ENCODE measurements around the gene ARNT2.
"Not testable (repeated sequence)": the region's sequence is repeated elsewhere in the genome, so short reads cannot be mapped to it uniquely, and the experiment has no call there.

The ARNT2 gene

DNA sequence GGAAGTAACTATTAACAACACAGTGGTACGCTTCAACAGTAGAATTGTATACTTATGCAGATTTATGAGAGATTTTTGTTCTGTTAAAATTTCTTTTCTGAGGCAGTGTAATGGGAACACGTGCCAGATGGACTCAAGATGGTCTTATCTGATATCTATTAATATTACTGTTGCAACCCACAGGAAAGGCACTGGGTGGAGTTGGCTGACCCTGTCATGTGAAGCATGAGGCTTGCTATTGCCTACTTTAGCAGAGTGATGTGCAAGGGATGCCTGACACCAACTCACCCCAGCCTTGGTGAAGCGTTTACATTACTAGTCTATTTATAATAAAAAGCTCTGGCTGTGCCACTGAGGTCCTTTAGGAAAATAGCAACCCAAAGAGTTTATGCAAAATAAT lies 19.8 kb upstream of the ARNT2 start:
- no peak for FAIRE-seq
- TF ChIP-seq POLR2A (IDR thresholded peaks at IDR 0.05; ENCODE audit: low read depth, low read length) (no peak), SPI1 (IDR thresholded peaks at IDR 0.05; ENCODE audit: low read depth, low read length) (no peak), POLR2AphosphoS5 (IDR thresholded peaks at IDR 0.05; ENCODE audit: low read depth, low read length) (no peak), TAF1 (IDR thresholded peaks at IDR 0.05; ENCODE audit: low read depth, low read length) (no peak), POU2F2 (IDR thresholded peaks at IDR 0.05; ENCODE audit: low read depth, low read length) (no peak), PAX5 (IDR thresholded peaks at IDR 0.05; ENCODE audit: insufficient read depth, low read length, severe bottlenecking) (no peak)
- no peak for DNase-seq (ENCODE audit: insufficient read length, low spot score)

DNA sequence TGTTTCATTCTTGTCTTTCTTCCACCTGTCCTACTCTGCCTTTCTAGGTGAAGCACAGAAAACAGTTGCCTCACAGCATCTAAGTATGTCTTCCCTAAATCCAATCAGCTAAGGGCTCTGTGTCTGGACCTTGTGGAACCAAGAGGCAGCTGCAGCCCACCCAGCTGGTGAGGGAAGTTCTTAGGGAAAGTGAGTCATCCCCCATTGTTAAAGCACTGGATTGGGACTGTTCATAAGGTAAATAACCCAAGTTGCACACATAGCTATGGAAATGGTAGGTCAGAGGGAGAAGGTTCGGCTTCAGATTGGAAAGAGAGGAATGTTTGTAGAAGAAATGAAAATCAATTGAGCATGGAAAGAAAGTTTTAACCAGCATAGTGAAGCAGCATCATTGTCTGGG lies 18.0 kb upstream of the ARNT2 start:
- DNase-seq (ENCODE audit: insufficient read length, low spot score): no peak
- TF ChIP-seq TAF1 (IDR thresholded peaks at IDR 0.05; ENCODE audit: low read depth, low read length): no peak
- no peak for TF ChIP-seq POLR2AphosphoS5 (IDR thresholded peaks at IDR 0.05; ENCODE audit: low read depth, low read length)
- TF ChIP-seq POLR2A (IDR thresholded peaks at IDR 0.05; ENCODE audit: low read depth, low read length): no peak
- no peak for TF ChIP-seq POU2F2 (IDR thresholded peaks at IDR 0.05; ENCODE audit: low read depth, low read length)
- TF ChIP-seq SPI1 (IDR thresholded peaks at IDR 0.05; ENCODE audit: low read depth, low read length): no peak
- TF ChIP-seq PAX5 (IDR thresholded peaks at IDR 0.05; ENCODE audit: insufficient read depth, low read length, severe bottlenecking): no peak
- FAIRE-seq: no peak

DNA sequence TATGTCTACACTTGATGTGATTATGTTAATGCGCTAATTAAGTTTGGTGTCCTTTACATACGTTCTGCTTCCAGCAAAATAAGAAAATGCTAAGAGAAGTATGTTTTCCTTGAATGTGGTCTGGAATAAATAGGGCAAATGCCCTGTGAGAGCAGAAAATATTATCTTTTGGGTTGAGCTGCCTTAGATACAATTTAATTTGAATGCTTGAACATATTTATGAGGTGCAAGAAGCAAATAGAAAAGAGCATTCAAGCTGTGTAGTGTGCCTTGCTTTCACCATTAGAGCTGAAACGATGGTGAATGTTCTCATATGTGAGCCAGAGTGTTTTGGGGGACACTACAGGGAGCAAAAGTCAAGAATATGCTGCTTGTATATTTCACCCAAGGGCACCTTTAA lies 15.9 kb upstream of the ARNT2 start:
- DNase-seq (ENCODE audit: insufficient read length, low spot score) (no peak), FAIRE-seq (no peak)
- TF ChIP-seq POU2F2 (IDR thresholded peaks at IDR 0.05; ENCODE audit: low read depth, low read length): no peak
- no peak for TF ChIP-seq POLR2AphosphoS5 (IDR thresholded peaks at IDR 0.05; ENCODE audit: low read depth, low read length)
- no peak for TF ChIP-seq TAF1 (IDR thresholded peaks at IDR 0.05; ENCODE audit: low read depth, low read length)
- TF ChIP-seq POLR2A (IDR thresholded peaks at IDR 0.05; ENCODE audit: low read depth, low read length): no peak
- no peak for TF ChIP-seq PAX5 (IDR thresholded peaks at IDR 0.05; ENCODE audit: insufficient read depth, low read length, severe bottlenecking)
- TF ChIP-seq SPI1 (IDR thresholded peaks at IDR 0.05; ENCODE audit: low read depth, low read length): no peak

GRCh38 chr15:80389370-80389769 lies 14.8 kb upstream of the ARNT2 start:
- no peak for DNase-seq (ENCODE audit: insufficient read length, low spot score)
- TF ChIP-seq POLR2A (IDR thresholded peaks at IDR 0.05; ENCODE audit: low read depth, low read length): no peak
- TF ChIP-seq PAX5 (IDR thresholded peaks at IDR 0.05; ENCODE audit: insufficient read depth, low read length, severe bottlenecking): no peak
- no peak for TF ChIP-seq TAF1 (IDR thresholded peaks at IDR 0.05; ENCODE audit: low read depth, low read length)
- no peak for TF ChIP-seq SPI1 (IDR thresholded peaks at IDR 0.05; ENCODE audit: low read depth, low read length)
- TF ChIP-seq POU2F2 (IDR thresholded peaks at IDR 0.05; ENCODE audit: low read depth, low read length): no peak
- TF ChIP-seq POLR2AphosphoS5 (IDR thresholded peaks at IDR 0.05; ENCODE audit: low read depth, low read length): no peak
- FAIRE-seq: no peak

- not testable (repeated sequence) for DNase-seq (ENCODE audit: insufficient read length, low spot score); FAIRE-seq
Observed at GRCh38 chr15:80390942-80391341, 13.2 kb upstream of the ARNT2 start.

DNA sequence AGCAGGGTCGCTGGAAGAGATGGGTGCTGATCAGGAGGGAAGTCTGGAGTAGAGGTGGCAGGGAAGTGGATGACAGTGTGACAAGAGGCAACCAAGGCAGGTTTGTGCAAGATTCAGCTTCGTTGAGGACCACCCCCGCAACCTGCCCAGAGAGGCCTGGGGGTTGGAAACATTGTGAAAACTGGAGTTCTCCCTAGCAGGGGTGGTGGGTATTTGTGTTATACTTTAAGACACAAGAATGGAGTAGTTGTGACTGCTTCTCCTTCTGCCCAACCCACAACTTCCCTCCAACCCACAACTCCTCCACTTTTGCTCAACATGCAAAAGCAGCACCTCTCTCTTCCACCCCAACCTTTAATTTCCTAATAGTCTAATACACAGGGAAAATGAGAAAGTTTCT lies 8.6 kb upstream of the ARNT2 start:
- FAIRE-seq (no peak), DNase-seq (ENCODE audit: insufficient read length, low spot score) (no peak)
- TF ChIP-seq POLR2A (IDR thresholded peaks at IDR 0.05; ENCODE audit: low read depth, low read length) (no peak), POU2F2 (IDR thresholded peaks at IDR 0.05; ENCODE audit: low read depth, low read length) (no peak), POLR2AphosphoS5 (IDR thresholded peaks at IDR 0.05; ENCODE audit: low read depth, low read length) (no peak), SPI1 (IDR thresholded peaks at IDR 0.05; ENCODE audit: low read depth, low read length) (no peak), PAX5 (IDR thresholded peaks at IDR 0.05; ENCODE audit: insufficient read depth, low read length, severe bottlenecking) (no peak)

GRCh38 chr15:80396096-80396495 lies 8.1 kb upstream of the ARNT2 start:
- no peak for DNase-seq (ENCODE audit: insufficient read length, low spot score)
- TF ChIP-seq POLR2AphosphoS5 (IDR thresholded peaks at IDR 0.05; ENCODE audit: low read depth, low read length) (no peak), PAX5 (IDR thresholded peaks at IDR 0.05; ENCODE audit: insufficient read depth, low read length, severe bottlenecking) (no peak), TAF1 (IDR thresholded peaks at IDR 0.05; ENCODE audit: low read depth, low read length) (no peak), POU2F2 (IDR thresholded peaks at IDR 0.05; ENCODE audit: low read depth, low read length) (no peak), SPI1 (IDR thresholded peaks at IDR 0.05; ENCODE audit: low read depth, low read length) (no peak), POLR2A (IDR thresholded peaks at IDR 0.05; ENCODE audit: low read depth, low read length) (no peak)
- FAIRE-seq: no peak

- FAIRE-seq (no peak), DNase-seq (ENCODE audit: insufficient read length, low spot score) (no peak)
- TF ChIP-seq POU2F2 (IDR thresholded peaks at IDR 0.05; ENCODE audit: low read depth, low read length) (no peak), SPI1 (IDR thresholded peaks at IDR 0.05; ENCODE audit: low read depth, low read length) (no peak), TAF1 (IDR thresholded peaks at IDR 0.05; ENCODE audit: low read depth, low read length) (no peak), POLR2A (IDR thresholded peaks at IDR 0.05; ENCODE audit: low read depth, low read length) (no peak), PAX5 (IDR thresholded peaks at IDR 0.05; ENCODE audit: insufficient read depth, low read length, severe bottlenecking) (no peak), POLR2AphosphoS5 (IDR thresholded peaks at IDR 0.05; ENCODE audit: low read depth, low read length) (no peak)
Observed at GRCh38 chr15:80399508-80399907, 4.7 kb upstream of the ARNT2 start.

DNA sequence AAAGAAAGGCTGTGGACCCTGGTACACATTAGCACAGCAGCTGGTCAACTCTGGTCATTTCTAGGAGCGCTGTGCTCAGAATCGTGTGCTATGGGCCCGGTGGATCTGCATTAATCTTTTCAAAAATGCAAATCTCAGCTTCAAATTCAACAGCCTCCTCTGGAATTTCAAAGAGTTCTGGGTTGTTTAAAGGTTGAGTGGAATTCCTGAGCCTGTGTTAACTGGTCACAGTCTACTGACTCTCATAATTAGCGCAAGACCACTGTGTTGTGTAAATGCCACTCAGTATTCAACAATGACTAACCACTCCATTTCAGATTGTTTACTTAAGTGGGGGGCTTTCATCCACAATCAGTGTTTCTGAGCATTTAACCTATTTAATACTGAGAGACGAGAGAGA lies 2.7 kb upstream of the ARNT2 start:
- no peak for TF ChIP-seq POLR2A (IDR thresholded peaks at IDR 0.05; ENCODE audit: low read depth, low read length)
- no peak for TF ChIP-seq TAF1 (IDR thresholded peaks at IDR 0.05; ENCODE audit: low read depth, low read length)
- no peak for TF ChIP-seq PAX5 (IDR thresholded peaks at IDR 0.05; ENCODE audit: insufficient read depth, low read length, severe bottlenecking)
- no peak for TF ChIP-seq POU2F2 (IDR thresholded peaks at IDR 0.05; ENCODE audit: low read depth, low read length)
- no peak for TF ChIP-seq SPI1 (IDR thresholded peaks at IDR 0.05; ENCODE audit: low read depth, low read length)
- TF ChIP-seq POLR2AphosphoS5 (IDR thresholded peaks at IDR 0.05; ENCODE audit: low read depth, low read length): no peak
- no peak for FAIRE-seq
- no peak for DNase-seq (ENCODE audit: insufficient read length, low spot score)

GRCh38 chr15:80402339-80402738 lies 1.8 kb upstream of the ARNT2 start:
- no peak for DNase-seq (ENCODE audit: insufficient read length, low spot score)
- TF ChIP-seq PAX5 (IDR thresholded peaks at IDR 0.05; ENCODE audit: insufficient read depth, low read length, severe bottlenecking): no peak
- no peak for TF ChIP-seq POLR2A (IDR thresholded peaks at IDR 0.05; ENCODE audit: low read depth, low read length)
- TF ChIP-seq SPI1 (IDR thresholded peaks at IDR 0.05; ENCODE audit: low read depth, low read length): no peak
- TF ChIP-seq POLR2AphosphoS5 (IDR thresholded peaks at IDR 0.05; ENCODE audit: low read depth, low read length): no peak
- TF ChIP-seq POU2F2 (IDR thresholded peaks at IDR 0.05; ENCODE audit: low read depth, low read length): no peak
- no peak for FAIRE-seq
